Measurements from ENCODE around the gene NCSTN. TPM values are rescaled to one million over a fixed set of nuclear protein-coding genes. Genes with fewer than 3 reads are reported as not detected.

NCSTN gene
- total and polyA plus RNA-seq, 10 of the 15 experiments (the other 5 are each of a cell fraction or from before 2014, with no cell fraction given), result 33.3 to 88.2 (median 60.4) TPM

DNA sequence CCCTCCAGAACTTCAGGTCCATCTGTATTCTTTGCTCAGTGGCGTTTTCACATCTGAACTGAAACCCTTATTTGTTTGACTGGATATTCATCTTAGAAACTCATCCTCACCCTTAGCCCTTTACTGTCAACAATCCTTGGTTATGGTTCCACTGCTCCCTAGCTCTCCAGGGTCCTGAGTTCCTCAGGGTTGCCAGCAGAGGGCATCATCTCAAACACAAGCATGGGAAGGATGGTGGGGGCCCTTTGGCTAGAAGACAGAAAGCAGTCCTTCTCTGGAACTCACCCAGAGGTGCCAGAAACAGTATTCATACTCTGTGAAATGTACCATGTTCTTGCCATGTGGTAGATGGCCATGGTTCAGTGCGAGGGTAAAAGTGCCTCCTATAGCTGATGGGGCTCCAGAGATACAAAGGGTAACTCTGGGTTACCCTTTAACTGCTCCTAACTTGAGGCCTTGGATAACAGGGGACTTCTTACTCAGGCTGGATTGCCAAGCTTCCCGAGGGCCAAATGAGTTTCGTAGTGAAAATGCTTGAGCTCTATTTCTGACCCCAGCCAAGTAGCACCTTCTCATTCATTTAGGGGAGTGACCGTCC is 11.3 kb downstream of the NCSTN start:
- ChIA-PET RAD21 (ENCODE audit: unreplicated experiment) (interaction anchor here (1.6 to 2.3 kb wide), 3 partner anchors 20 to 161 kb away, joined by 4 to 8 read pairs (median 4); no protein-coding TSS in a partner anchor), POLR2A (interaction anchor here (0.5 to 2.3 kb wide), 4 partner anchors 8 to 623 kb away, joined by 3 to 8 read pairs (median 4); no protein-coding TSS in a partner anchor), SMC1A (ENCODE audit: uncharacterized antibody, unreplicated experiment) (interaction anchor here (0.9 to 3.3 kb wide), 9 partner anchors 8 to 252 kb away, joined by 3 to 16 read pairs (median 3); no protein-coding TSS in a partner anchor), CTCF (interaction anchor here (0.6 to 7.0 kb wide), 18 partner anchors 8 to 263 kb away, joined by 3 to 98 read pairs (median 3); no protein-coding TSS in a partner anchor)
- no peak overlapping the region for H2AFZ ChIP-seq (ENCODE audit: control insufficient read depth, low read depth, low read length)
- no peak for DNase-seq (ENCODE audit: low read depth, low spot score)
- H3K9ac ChIP-seq (ENCODE audit: control insufficient read depth, insufficient read depth, low read length), result no peak overlapping the region
- in situ Hi-C loops (cut with MboI), result no loop called here
- H3K27ac ChIP-seq (ENCODE audit: control insufficient read depth, insufficient read depth), result no peak overlapping the region
- no peak overlapping the region for H3K4me3 ChIP-seq
- H3K4me2 ChIP-seq (ENCODE audit: control insufficient read depth, insufficient read depth), result no peak overlapping the region
- peak; percentile 82 for ATAC-seq
- WGBS (ENCODE audit: insufficient coverage, insufficient replicate concordance, low lambda C conversion rate, missing lambda C conversion rate), result 86% methylated on average over 5 of the region's 5 CpGs
- intact Hi-C loops (cut with micrococcal nuclease; ENCODE audit: unreplicated experiment), result no loop called here
- peaks cover 43 to 52% of the 10 kb centered on the region in 2 experiments for H3K36me3 ChIP-seq (ENCODE audit: control insufficient read depth in 2 of 2, insufficient read depth in 2 of 2, low read length in 1 of 2)
- no peaks in the 10 kb centered on the region for H3K27me3 ChIP-seq (replicated peaks in 1 of 2; ENCODE audit: control insufficient read depth in 2 of 2, insufficient read depth in 2 of 2, low read length in 1 of 2)
- H3K9me3 ChIP-seq (replicated peaks; ENCODE audit: control insufficient read depth, insufficient read depth, low read length), result no peaks in the 10 kb centered on the region
- no peaks in the 10 kb centered on the region for H4K20me1 ChIP-seq (ENCODE audit: control insufficient read depth, insufficient read depth)
- BruUV-seq (replicated peaks), result no TSS peak
- FAIRE-seq, result no peak
- no peaks in the 10 kb centered on the region for H3K4me1 ChIP-seq (ENCODE audit: control insufficient read depth, insufficient read depth, low read length)
- H3K79me2 ChIP-seq (ENCODE audit: control insufficient read depth, insufficient read depth, low read length), result no peaks in the 10 kb centered on the region; the same call in 1 of the 2 replicates
- TF ChIP-seq ZSCAN29 (IDR thresholded peaks at IDR 0.05) (no peak), ATF7 (IDR thresholded peaks at IDR 0.05; ENCODE audit: low read depth) (no peak), MTA3 (IDR thresholded peaks at IDR 0.05; ENCODE audit: borderline replicate concordance, low read length) (no peak), BHLHE40 (IDR thresholded peaks at IDR 0.05; ENCODE audit: borderline replicate concordance in 1 of 2, low read depth in 2 of 2, low read length in 1 of 2) (no peak), HDGF (IDR thresholded peaks at IDR 0.05) (no peak), RBBP5 (conservative IDR thresholded peaks at IDR 0.05) (no peak), SMC3 (IDR thresholded peaks at IDR 0.05; ENCODE audit: borderline replicate concordance, low read length) (peak; percentile 31; the same call in 1 of the 2 replicates), ZNF207 (IDR thresholded peaks at IDR 0.05; ENCODE audit: borderline replicate concordance) (no peak), RAD21 (IDR thresholded peaks at IDR 0.05; ENCODE audit: insufficient read depth, low read depth, low read length) (peak; percentile 38; the same call in 1 of the 2 replicates), TCF3 (IDR thresholded peaks at IDR 0.05; ENCODE audit: borderline replicate concordance, insufficient read depth, low read depth, low read length) (no peak), ZBED1 (IDR thresholded peaks at IDR 0.05; ENCODE audit: borderline replicate concordance) (no peak), SMAD1 (IDR thresholded peaks at IDR 0.05; ENCODE audit: low read depth, partially characterized antibody) (no peak)
- TF ChIP-seq, protein P1, sequence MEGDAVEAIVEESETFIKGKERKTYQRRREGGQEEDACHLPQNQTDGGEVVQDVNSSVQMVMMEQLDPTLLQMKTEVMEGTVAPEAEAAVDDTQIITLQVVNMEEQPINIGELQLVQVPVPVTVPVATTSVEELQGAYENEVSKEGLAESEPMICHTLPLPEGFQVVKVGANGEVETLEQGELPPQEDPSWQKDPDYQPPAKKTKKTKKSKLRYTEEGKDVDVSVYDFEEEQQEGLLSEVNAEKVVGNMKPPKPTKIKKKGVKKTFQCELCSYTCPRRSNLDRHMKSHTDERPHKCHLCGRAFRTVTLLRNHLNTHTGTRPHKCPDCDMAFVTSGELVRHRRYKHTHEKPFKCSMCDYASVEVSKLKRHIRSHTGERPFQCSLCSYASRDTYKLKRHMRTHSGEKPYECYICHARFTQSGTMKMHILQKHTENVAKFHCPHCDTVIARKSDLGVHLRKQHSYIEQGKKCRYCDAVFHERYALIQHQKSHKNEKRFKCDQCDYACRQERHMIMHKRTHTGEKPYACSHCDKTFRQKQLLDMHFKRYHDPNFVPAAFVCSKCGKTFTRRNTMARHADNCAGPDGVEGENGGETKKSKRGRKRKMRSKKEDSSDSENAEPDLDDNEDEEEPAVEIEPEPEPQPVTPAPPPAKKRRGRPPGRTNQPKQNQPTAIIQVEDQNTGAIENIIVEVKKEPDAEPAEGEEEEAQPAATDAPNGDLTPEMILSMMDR (IDR thresholded peaks at IDR 0.05 in 2 of 3, conservative IDR thresholded peaks at IDR 0.05 in 1 of 3; ENCODE audit: control insufficient read depth in 2 of 3, extremely low read depth in 1 of 3, insufficient read depth in 1 of 3, low read depth in 3 of 3, low read length in 3 of 3), result peak; percentile 29 to 55 (median 55)
- TF ChIP-seq, protein P2, sequence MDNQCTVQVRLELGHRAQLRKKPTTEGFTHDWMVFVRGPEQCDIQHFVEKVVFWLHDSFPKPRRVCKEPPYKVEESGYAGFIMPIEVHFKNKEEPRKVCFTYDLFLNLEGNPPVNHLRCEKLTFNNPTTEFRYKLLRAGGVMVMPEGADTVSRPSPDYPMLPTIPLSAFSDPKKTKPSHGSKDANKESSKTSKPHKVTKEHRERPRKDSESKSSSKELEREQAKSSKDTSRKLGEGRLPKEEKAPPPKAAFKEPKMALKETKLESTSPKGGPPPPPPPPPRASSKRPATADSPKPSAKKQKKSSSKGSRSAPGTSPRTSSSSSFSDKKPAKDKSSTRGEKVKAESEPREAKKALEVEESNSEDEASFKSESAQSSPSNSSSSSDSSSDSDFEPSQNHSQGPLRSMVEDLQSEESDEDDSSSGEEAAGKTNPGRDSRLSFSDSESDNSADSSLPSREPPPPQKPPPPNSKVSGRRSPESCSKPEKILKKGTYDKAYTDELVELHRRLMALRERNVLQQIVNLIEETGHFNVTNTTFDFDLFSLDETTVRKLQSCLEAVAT (IDR thresholded peaks at IDR 0.05), result no peak
- TF ChIP-seq, protein P3, sequence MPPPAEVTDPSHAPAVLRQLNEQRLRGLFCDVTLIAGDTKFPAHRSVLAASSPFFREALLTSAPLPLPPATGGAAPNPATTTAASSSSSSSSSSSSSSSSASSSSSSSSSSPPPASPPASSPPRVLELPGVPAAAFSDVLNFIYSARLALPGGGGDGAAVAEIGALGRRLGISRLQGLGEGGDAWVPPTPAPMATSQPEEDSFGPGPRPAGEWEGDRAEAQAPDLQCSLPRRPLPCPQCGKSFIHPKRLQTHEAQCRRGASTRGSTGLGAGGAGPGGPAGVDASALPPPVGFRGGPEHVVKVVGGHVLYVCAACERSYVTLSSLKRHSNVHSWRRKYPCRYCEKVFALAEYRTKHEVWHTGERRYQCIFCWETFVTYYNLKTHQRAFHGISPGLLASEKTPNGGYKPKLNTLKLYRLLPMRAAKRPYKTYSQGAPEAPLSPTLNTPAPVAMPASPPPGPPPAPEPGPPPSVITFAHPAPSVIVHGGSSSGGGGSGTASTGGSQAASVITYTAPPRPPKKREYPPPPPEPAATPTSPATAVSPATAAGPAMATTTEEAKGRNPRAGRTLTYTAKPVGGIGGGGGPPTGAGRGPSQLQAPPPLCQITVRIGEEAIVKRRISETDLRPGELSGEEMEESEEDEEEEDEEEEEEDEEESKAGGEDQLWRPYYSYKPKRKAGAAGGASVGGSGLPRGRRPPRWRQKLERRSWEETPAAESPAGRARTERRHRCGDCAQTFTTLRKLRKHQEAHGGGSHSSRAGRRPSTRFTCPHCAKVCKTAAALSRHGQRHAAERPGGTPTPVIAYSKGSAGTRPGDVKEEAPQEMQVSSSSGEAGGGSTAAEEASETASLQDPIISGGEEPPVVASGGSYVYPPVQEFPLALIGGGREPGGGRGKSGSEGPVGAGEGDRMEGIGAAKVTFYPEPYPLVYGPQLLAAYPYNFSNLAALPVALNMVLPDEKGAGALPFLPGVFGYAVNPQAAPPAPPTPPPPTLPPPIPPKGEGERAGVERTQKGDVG (CRISPR knock-in tag; IDR thresholded peaks at IDR 0.05), result no peak
- TF ChIP-seq, protein P4, sequence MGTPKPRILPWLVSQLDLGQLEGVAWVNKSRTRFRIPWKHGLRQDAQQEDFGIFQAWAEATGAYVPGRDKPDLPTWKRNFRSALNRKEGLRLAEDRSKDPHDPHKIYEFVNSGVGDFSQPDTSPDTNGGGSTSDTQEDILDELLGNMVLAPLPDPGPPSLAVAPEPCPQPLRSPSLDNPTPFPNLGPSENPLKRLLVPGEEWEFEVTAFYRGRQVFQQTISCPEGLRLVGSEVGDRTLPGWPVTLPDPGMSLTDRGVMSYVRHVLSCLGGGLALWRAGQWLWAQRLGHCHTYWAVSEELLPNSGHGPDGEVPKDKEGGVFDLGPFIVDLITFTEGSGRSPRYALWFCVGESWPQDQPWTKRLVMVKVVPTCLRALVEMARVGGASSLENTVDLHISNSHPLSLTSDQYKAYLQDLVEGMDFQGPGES (IDR thresholded peaks at IDR 0.05), result no peak

All from GM12878 (cell line).